Measurements from ENCODE around the gene HADHB.

DNA sequence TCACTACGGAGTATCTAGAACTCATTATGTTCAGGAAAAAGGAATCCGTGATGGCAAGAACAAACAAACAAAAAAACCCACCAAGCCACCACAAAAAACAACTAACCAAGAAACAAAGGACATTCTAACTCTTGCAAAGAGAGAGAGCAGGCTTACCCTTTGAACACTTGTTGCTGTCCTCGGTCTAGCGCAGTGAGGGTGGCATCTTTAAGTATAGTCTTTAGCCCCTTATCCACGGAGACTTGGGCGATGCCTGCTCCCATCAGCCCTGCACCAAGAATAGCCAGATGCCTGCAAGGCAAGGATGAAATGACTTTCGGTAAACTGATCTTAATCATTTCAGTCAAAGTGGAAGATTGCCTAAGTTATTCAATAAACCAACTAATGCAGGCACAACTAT is 40.8 kb upstream of the HADHB start:
- TF ChIP-seq CTCF (IDR thresholded peaks at IDR 0.05; ENCODE audit: poor library complexity) (no peak), EZH2phosphoT487 (IDR thresholded peaks at IDR 0.05; ENCODE audit: low read depth, severe bottlenecking, unreplicated experiment) (no peak)
